ENCODE measurements around the gene DCD. TPM values are rescaled to one million over a fixed set of nuclear protein-coding genes. Genes with fewer than 3 reads are reported as not detected.

Gene DCD
- total and polyA plus RNA-seq, 2 of the 8 experiments (the other 6 are each of a cell fraction or from before 2014, with no cell fraction given): not detected

- DNase-seq (ENCODE audit: low read depth in 1 of 2, low spot score in 2 of 2): no peak
- WGBS, 2 experiments (ENCODE audit: extremely low coverage in 1 of 2, insufficient coverage in 1 of 2, insufficient read length in 1 of 2, insufficient replicate concordance in 2 of 2, low coverage in 1 of 2, low lambda C conversion rate in 2 of 2, missing lambda C conversion rate in 1 of 2): 85% methylated on average over 4 of the region's 4 CpGs; no CpG with 5 or more reads in 1 of the 2 experiments
- TF ChIP-seq NRF1 (IDR thresholded peaks at IDR 0.05; ENCODE audit: low read depth, low read length): no peak
- TF ChIP-seq RXRA (IDR thresholded peaks at IDR 0.05; ENCODE audit: insufficient read depth, low read depth, low read length): no peak
- TF ChIP-seq ATF2 (IDR thresholded peaks at IDR 0.05; ENCODE audit: low read length): no peak
- TF ChIP-seq MAFK (IDR thresholded peaks at IDR 0.05; ENCODE audit: low read depth, low read length): no peak
- TF ChIP-seq MAX (IDR thresholded peaks at IDR 0.05): no peak
- no peak for TF ChIP-seq EGR1 (IDR thresholded peaks at IDR 0.05; ENCODE audit: borderline replicate concordance, low read depth, low read length)
- no peak for TF ChIP-seq SP2 (IDR thresholded peaks at IDR 0.05; ENCODE audit: low read length)
- no peak for TF ChIP-seq POLR2AphosphoS5 (IDR thresholded peaks at IDR 0.05; ENCODE audit: low read depth, low read length)
- TF ChIP-seq SAP30 (IDR thresholded peaks at IDR 0.05; ENCODE audit: insufficient read depth, insufficient replicate concordance, low read length): no peak
- no peak for TF ChIP-seq GTF2F1 (IDR thresholded peaks at IDR 0.05; ENCODE audit: borderline replicate concordance, low read depth, low read length)
- Histone ChIP-seq H3K14ac (ENCODE audit: insufficient read length) (no peak overlapping the region), H2BK5ac (ENCODE audit: low read depth, low read length) (no peak overlapping the region), H3K9me3 (ENCODE audit: insufficient read depth in 2 of 2, low read depth in 1 of 2, low read length in 1 of 2) (no peaks in the 10 kb centered on the region), H2BK12ac (ENCODE audit: low read depth, low read length) (no peak overlapping the region), H3K4me3 (ENCODE audit: extremely low read depth in 1 of 4, insufficient read depth in 2 of 4, low read depth in 3 of 4, low read length in 4 of 4) (no peak overlapping the region), H2BK120ac (replicated peaks; ENCODE audit: low read depth, low read length) (no peak overlapping the region), H2AFZ (ENCODE audit: low read length) (no peak overlapping the region), H3K79me2 (ENCODE audit: control insufficient read depth in 1 of 2, insufficient read depth in 2 of 2, low read length in 2 of 2) (no peaks in the 10 kb centered on the region), H3K4me1 (replicated peaks in 1 of 4; ENCODE audit: control insufficient read depth in 3 of 4, insufficient read depth in 4 of 4, low read length in 3 of 4) (no peaks in the 10 kb centered on the region), H3K36me3 (ENCODE audit: control insufficient read depth in 2 of 4, insufficient read depth in 4 of 4, low read length in 3 of 4) (no peaks in the 10 kb centered on the region), H3K56ac (replicated peaks; ENCODE audit: insufficient read length, low read depth, low read length) (no peak overlapping the region), H3K27me3 (replicated peaks in 1 of 4; ENCODE audit: control insufficient read depth in 3 of 4, extremely low read depth in 1 of 4, insufficient read depth in 3 of 4, low read length in 3 of 4) (no peaks in the 10 kb centered on the region), H3K23ac (ENCODE audit: insufficient read length) (no peak overlapping the region), H3K27ac (ENCODE audit: low read depth, low read length) (no peak overlapping the region), H2AK5ac (ENCODE audit: low read depth, low read length) (no peak overlapping the region), H3K4ac (replicated peaks; ENCODE audit: insufficient read length, low read depth, low read length) (no peak overlapping the region), H3K23me2 (ENCODE audit: low read depth, low read length) (no peaks in the 10 kb centered on the region; the same call in 1 of the 2 replicates), H4K91ac (replicated peaks; ENCODE audit: insufficient read length, low read length) (no peak overlapping the region), H3K9ac (replicated peaks in 1 of 4; ENCODE audit: extremely low read depth in 1 of 4, low read depth in 3 of 4, low read length in 3 of 4) (no peak overlapping the region), H3K79me1 (ENCODE audit: low read depth, low read length) (no peaks in the 10 kb centered on the region), H3K18ac (ENCODE audit: extremely low read depth, low read length) (no peak overlapping the region), H4K8ac (ENCODE audit: extremely low read depth, insufficient read depth, low read length) (no peak overlapping the region), H4K5ac (ENCODE audit: insufficient read length, low read depth, low read length) (no peak overlapping the region), H4K20me1 (replicated peaks in 1 of 2; ENCODE audit: control insufficient read depth in 1 of 2, insufficient read depth in 2 of 2, low read length in 2 of 2) (no peaks in the 10 kb centered on the region), H2BK15ac (ENCODE audit: low read length) (no peak overlapping the region), H2BK20ac (ENCODE audit: low read length) (no peak overlapping the region), H3K4me2 (ENCODE audit: insufficient read depth in 1 of 2, low read depth in 2 of 2, low read length in 2 of 2) (no peak overlapping the region)
- CTCF ChIA-PET (ENCODE audit: partially characterized antibody): interaction anchor here (0.7 to 2.3 kb wide), 8 partner anchors 8 to 122 kb away, joined by 3 to 9 read pairs (median 4); no protein-coding TSS in a partner anchor
- FAIRE-seq: no peak
- POLR2A ChIA-PET (ENCODE audit: partially characterized antibody): no interaction called here
These were observed 2.2 kb upstream of the DCD start for GRCh38 chr12:54650409-54650808.
